DOHH2 (cell line): ENCODE results near the gene DAPP1.

ENCODE experiments used
- H3F3A ChIP-seq: fragments of 200-600 bp; sonication (generic), shearing (Covaris generic); 2 replicates; pipeline ENCODE4 v1.6.0; 2016; ENCODE audit warnings: antibody characterized with exemption, mild to moderate bottlenecking; ENCODE audit not compliant: control insufficient read depth, insufficient read depth
- H3K27ac ChIP-seq: fragments of 200-600 bp; sonication (generic); 2 replicates; pipeline ENCODE4 v1.5.1; 2014; ENCODE audit warnings: low read depth, mild to moderate bottlenecking, low read length, moderate library complexity
- H3K27me3 ChIP-seq: fragments of 200-600 bp; sonication (generic); 2 replicates; pipeline ENCODE4 v1.6.1; 2014; ENCODE audit warnings: mild to moderate bottlenecking, low read length, mixed read lengths; ENCODE audit not compliant: control insufficient read depth
- H3K36me3 ChIP-seq: fragments of 200-600 bp; sonication (generic); 2 replicates; pipeline ENCODE4 v1.6.1; 2014; ENCODE audit warnings: mild to moderate bottlenecking, low read length, moderate library complexity, mixed read lengths; ENCODE audit not compliant: control insufficient read depth
- H3K4me1 ChIP-seq: fragments of 200-600 bp; sonication (generic); 2 replicates; pipeline ENCODE4 v1.6.1; 2014; ENCODE audit warnings: mild to moderate bottlenecking, low read length, mixed read lengths; ENCODE audit not compliant: control insufficient read depth
- H3K4me2 ChIP-seq: fragments of 200-600 bp; sonication (generic); 2 replicates; pipeline ENCODE4 v1.6.0; 2014; ENCODE audit warnings: mild to moderate bottlenecking, low read length, moderate library complexity
- H3K4me3 ChIP-seq: fragments of 200-600 bp; sonication (generic); 2 replicates; pipeline ENCODE4 v1.5.1; 2014; ENCODE audit warnings: mild to moderate bottlenecking, low read length, mixed read lengths
- H3K79me2 ChIP-seq: fragments of 200-600 bp; sonication (generic); 2 replicates; pipeline ENCODE4 v1.6.1; 2014; ENCODE audit warnings: mild to moderate bottlenecking, low read length, mixed read lengths; ENCODE audit not compliant: control insufficient read depth
- H3K9me2 ChIP-seq: fragments of 200-600 bp; sonication (generic); replicated peaks from 2 replicates; pipeline ENCODE4 v1.6.1; 2014; ENCODE audit warnings: mild to moderate bottlenecking, low read length, mixed read lengths; ENCODE audit not compliant: control insufficient read depth
- H3K9me3 ChIP-seq: fragments of 200-600 bp; sonication (generic); 2 replicates; pipeline ENCODE4 v1.6.1; 2014; ENCODE audit warnings: antibody characterized with exemption, low read length, mixed read lengths; ENCODE audit not compliant: control insufficient read depth, insufficient read depth
- H4K20me1 ChIP-seq: fragments of 200-600 bp; sonication (generic); 2 replicates; pipeline ENCODE4 v1.6.0; 2014; ENCODE audit warnings: low read depth, mild to moderate bottlenecking, antibody characterized with exemption, low read length, moderate library complexity; ENCODE audit not compliant: control insufficient read depth, insufficient read depth
- EZH2phosphoT487 ChIP-seq: fragments of 200-600 bp; sonication (generic); IDR thresholded peaks from 2 replicates; pipeline ENCODE4 v1.6.1; 2017; ENCODE audit warnings: borderline replicate concordance, mild to moderate bottlenecking, antibody characterized with exemption, low read length, moderate library complexity, mixed read lengths
- TF ChIP-seq, protein P1 (sequence below): fragments of 200-600 bp; sonication (generic); IDR thresholded peaks from one replicate; pipeline ENCODE4 v1.5.1; 2014; ENCODE audit warnings: antibody characterized with exemption, mild to moderate bottlenecking, low read depth, low read length; ENCODE audit not compliant: poor library complexity, severe bottlenecking

The DAPP1 gene

DNA sequence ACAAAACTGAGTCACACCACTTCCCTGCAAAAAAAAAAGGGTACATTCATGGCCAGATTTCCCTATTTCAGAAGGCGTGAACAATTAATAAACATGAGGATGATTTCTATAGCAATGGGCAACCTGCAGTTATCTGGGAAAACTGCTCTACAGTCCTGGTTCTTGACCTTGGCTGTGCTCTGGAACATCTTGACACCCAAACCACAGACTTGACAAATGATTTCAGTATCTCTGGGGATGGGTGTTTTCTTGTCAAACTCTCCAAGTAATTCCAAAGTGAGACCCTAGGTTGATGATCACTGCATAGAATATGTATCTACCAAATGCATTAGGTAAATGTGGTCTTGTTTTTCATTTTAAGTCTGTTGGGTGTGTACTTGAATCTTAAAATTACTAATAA, 2.0 kb downstream of the DAPP1 start:
- Histone ChIP-seq H3K4me2 (peak overlapping the region; percentile 89), H3K79me2 (peaks cover 70% of the 10 kb centered on the region), H3K9me2 (no peaks in the 10 kb centered on the region), H4K20me1 (no peaks in the 10 kb centered on the region), H3K36me3 (peaks cover 58% of the 10 kb centered on the region), H3F3A (peaks cover 25% of the 10 kb centered on the region), H3K4me3 (peak overlapping the region; percentile 77), H3K4me1 (peaks cover 80% of the 10 kb centered on the region), H3K27me3 (no peaks in the 10 kb centered on the region), H3K9me3 (no peaks in the 10 kb centered on the region), H3K27ac (peak overlapping the region; percentile 86)
- no peak for TF ChIP-seq EZH2phosphoT487
- TF ChIP-seq, protein P1, sequence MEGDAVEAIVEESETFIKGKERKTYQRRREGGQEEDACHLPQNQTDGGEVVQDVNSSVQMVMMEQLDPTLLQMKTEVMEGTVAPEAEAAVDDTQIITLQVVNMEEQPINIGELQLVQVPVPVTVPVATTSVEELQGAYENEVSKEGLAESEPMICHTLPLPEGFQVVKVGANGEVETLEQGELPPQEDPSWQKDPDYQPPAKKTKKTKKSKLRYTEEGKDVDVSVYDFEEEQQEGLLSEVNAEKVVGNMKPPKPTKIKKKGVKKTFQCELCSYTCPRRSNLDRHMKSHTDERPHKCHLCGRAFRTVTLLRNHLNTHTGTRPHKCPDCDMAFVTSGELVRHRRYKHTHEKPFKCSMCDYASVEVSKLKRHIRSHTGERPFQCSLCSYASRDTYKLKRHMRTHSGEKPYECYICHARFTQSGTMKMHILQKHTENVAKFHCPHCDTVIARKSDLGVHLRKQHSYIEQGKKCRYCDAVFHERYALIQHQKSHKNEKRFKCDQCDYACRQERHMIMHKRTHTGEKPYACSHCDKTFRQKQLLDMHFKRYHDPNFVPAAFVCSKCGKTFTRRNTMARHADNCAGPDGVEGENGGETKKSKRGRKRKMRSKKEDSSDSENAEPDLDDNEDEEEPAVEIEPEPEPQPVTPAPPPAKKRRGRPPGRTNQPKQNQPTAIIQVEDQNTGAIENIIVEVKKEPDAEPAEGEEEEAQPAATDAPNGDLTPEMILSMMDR: no peak

DNA sequence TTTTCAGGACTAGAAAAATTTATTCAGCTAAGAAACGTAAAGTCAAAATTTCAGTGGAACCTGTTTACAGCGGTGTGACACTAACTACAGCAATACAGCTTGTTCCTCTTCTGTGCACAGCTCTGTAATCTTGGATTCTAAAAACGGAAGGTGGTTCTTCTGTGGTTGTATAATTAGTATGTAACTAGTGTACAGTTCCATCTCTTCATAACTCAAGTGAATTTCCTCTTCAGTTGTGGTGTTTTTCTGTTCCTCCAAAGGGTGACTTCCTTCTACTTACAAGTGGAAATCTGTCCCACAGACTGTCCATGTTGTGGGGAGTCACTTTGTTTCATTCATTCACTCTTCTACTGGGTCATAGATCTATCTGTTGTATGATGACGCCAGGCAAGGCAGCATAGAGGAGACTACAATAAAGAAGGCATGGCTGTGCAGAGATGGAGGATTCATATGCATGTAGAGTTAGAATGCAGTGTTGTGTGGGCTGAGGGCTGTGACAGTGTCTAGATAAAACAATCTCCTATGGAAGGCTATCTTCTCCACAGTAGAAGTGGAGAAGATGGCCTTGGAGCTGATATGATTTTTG, 5.4 kb downstream of the DAPP1 start:
- peaks cover 17% of the 10 kb centered on the region; the same call in 1 of the 2 replicates for H4K20me1 ChIP-seq
- no peak for TF ChIP-seq EZH2phosphoT487
- TF ChIP-seq, protein P1: no peak
- H3K9me2 ChIP-seq: no peaks in the 10 kb centered on the region
- H3K27ac ChIP-seq: peak overlapping the region; percentile 86
- H3K9me3 ChIP-seq: no peaks in the 10 kb centered on the region
- H3K79me2 ChIP-seq: peaks cover 100% of the 10 kb centered on the region
- peaks cover 87% of the 10 kb centered on the region for H3K36me3 ChIP-seq
- H3K4me1 ChIP-seq: peaks cover 93% of the 10 kb centered on the region
- H3F3A ChIP-seq: peaks cover 18% of the 10 kb centered on the region
- no peaks in the 10 kb centered on the region for H3K27me3 ChIP-seq
- peak overlapping the region; percentile 89 for H3K4me2 ChIP-seq
- peak overlapping the region; percentile 77 for H3K4me3 ChIP-seq

DNA sequence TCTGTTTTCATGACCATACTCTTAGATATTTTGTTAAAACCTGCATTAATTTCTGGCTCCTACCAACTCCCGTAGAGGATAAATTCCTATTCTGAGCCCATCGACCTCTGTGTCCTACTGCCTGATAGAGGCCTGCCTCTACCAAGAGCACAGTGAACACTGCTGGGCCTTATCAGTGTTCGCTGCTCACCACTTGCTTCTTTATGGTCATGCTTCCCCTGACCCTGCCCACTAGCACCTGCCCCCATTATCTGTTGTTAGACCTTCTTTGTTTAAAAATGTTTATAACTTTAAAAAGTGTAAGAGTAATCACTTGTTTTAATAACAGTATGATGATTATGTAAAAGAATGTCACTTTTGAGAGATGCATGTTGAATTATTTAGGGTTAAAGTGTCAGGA, 6.1 kb downstream of the DAPP1 start:
- peak overlapping the region; percentile 89 for H3K4me2 ChIP-seq
- peaks cover 81% of the 10 kb centered on the region for H3K36me3 ChIP-seq
- H3F3A ChIP-seq: peaks cover 16% of the 10 kb centered on the region
- peaks cover 90% of the 10 kb centered on the region for H3K4me1 ChIP-seq
- peak overlapping the region; percentile 86 for H3K27ac ChIP-seq
- H4K20me1 ChIP-seq: peaks cover 17% of the 10 kb centered on the region; the same call in 1 of the 2 replicates
- H3K79me2 ChIP-seq: peaks cover 100% of the 10 kb centered on the region
- no peaks in the 10 kb centered on the region for H3K9me2 ChIP-seq
- H3K9me3 ChIP-seq: no peaks in the 10 kb centered on the region
- no peaks in the 10 kb centered on the region for H3K27me3 ChIP-seq
- peak overlapping the region; percentile 77 for H3K4me3 ChIP-seq
- TF ChIP-seq EZH2phosphoT487: no peak
- TF ChIP-seq, protein P1: no peak
